H7 (cell line): ENCODE measurements around the gene CCDC39. TPM values are rescaled to one million over a fixed set of nuclear protein-coding genes. Genes with fewer than 3 reads are reported as not detected.
"Not testable (repeated sequence)": the region's sequence is repeated elsewhere in the genome, so short reads cannot be mapped to it uniquely, and the experiment has no call there.

Experiments used
- DNase-seq: peaks from one replicate; pipeline ENCODE4 v3.0.0; 2012
- H3K27me3 ChIP-seq: 2 replicates; pipeline ENCODE4 v1.6.0; 2011; ENCODE audit warnings: mild to moderate bottlenecking, low read length; ENCODE audit not compliant: control insufficient read depth, insufficient read depth
- H3K36me3 ChIP-seq: replicated peaks from 2 replicates; pipeline ENCODE4 v1.5.1; 2011; ENCODE audit warnings: low read length; ENCODE audit not compliant: control insufficient read depth, insufficient read depth
- H3K4me3 ChIP-seq: 2 replicates; pipeline ENCODE4 v1.5.1; 2011; ENCODE audit warnings: low read depth, mild to moderate bottlenecking, control low read depth, low read length, moderate library complexity; ENCODE audit not compliant: insufficient read depth
- total RNA-seq: library from RNA; depleted of rRNA; stranded (reverse); fragments of >200 nt; shearing (Covaris generic); gene quantifications from 2 replicates; pipeline ENCODE4 v1.2.3, GENCODE V29; 2014

CCDC39 gene
- total RNA-seq, 1 experiment from 2014 or later, result 0.07 TPM

DNA sequence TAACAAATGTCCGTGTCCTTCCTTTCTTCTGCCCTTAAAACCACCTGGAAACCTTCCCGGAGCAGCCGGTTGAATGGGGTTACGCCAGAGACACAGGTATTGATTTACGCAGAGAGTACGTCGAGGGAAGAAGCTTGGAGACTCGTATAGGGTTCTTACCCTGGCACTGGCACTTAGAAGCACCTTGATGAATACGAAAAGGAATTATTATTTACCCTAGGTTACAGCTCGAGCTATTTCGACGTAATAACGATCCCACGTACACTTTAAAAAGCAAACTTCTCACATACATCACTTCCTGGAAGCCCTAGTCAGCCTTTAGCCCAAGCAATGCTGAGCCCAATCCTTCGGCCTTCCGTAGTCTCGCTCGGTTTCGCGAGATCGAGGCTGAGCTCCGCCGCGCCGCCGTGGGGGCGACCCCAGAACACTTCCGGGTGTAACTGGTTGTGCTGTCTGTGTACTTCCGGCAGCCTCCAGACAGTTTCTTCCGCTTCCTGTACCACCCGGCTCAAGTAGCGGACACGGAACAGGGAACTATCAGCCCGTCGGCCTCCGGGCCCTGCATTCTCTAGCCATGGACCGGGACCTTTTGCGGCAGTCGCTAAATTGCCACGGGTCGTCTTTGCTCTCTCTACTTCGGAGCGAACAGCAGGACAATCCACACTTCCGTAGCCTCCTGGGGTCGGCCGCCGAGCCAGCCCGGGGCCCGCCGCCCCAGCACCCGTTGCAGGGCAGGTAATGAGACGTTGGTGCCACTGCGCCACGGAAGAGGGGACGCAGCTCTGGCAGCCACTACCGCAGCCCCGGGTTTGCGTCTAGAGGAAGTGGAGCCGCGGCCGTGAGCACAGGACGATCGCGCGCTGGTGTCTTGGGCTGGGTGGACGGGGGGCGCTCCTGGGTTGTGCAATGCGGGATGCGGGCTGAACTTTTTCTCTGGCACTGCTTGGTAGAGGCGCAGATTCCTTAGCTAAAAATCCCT lies 77.3 kb downstream of the CCDC39 start, which contains the start of gene TTC14:
TTC14 (plus strand) TSS at position 476 of the 979 bp plus-strand sequence; CDS start at position 575, 99 bp downstream.
- peaks cover 6% of the 10 kb centered on the region for H3K36me3 ChIP-seq
- DNase-seq, result peak; percentile 82

DNA sequence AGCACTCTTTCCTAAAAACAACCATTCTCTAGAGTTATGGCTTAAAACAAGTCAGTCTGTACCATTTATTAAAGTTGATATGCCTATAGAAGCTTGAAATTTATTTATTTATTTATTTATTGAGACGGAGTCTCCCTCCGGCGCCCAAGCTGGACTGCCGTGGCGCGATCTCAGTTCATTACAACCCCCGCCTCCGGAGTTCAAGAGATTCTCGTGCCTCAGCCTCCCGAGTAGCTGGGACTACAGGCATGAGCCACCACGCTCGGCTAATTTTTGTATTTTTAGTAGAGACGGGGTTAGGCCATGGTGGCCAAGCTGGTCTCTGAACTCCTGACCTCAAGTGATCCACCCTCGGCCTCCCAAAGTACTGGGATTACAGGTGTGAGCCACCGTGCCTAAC lies 78.8 kb downstream of the CCDC39 start:
- Histone ChIP-seq H3K36me3 (peaks cover 2% of the 10 kb centered on the region), H3K27me3 (no peaks in the 10 kb centered on the region; the same call in 1 of the 2 replicates), H3K4me3 (no peak overlapping the region)
- DNase-seq, result no peak

More for the DNA sequence above, 77.3 kb downstream of the CCDC39 start, which contains the start of gene TTC14:
- Histone ChIP-seq H3K4me3 (peak within 1 kb of the TSS; percentile 84), H3K27me3 (no peaks in the 10 kb centered on the region; the same call in 1 of the 2 replicates)

- DNase-seq, result no peak
- no peaks in the 10 kb centered on the region for H3K36me3 ChIP-seq
- H3K27me3 ChIP-seq, result no peaks in the 10 kb centered on the region; the same call in 1 of the 2 replicates
- H3K4me3 ChIP-seq, result no peak overlapping the region
Measured at GRCh38 chr3:180595559-180595935, 83.7 kb downstream of the CCDC39 start.

- no peaks in the 10 kb centered on the region for H3K36me3 ChIP-seq
- peak; percentile 29 for DNase-seq
- H3K27me3 ChIP-seq, result no peaks in the 10 kb centered on the region; the same call in 1 of the 2 replicates
- no peak overlapping the region for H3K4me3 ChIP-seq
Measured at GRCh38 chr3:180594631-180595558, 84.4 kb downstream of the CCDC39 start.

DNA sequence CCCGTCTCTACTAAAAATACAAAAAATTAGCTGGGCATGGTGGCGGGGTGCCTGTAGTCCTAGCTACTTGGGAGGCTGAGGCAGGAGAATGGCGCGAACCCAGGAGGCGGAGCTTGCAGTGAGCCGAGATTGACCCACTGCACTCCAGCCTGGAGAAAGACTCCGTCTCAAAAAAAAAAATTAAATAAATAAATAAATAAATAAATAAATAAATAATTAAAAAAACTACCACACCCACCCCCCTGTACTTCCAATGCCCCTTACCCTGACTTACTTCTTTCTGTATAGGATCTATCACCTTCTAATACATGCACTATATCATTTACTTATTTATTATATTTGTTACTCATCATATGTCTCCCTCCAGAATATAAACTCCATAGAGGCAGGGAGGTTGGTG lies 85.7 kb downstream of the CCDC39 start:
- H3K4me3 ChIP-seq, DNase-seq, H3K36me3 ChIP-seq, H3K27me3 ChIP-seq: not testable (repeated sequence)

DNA sequence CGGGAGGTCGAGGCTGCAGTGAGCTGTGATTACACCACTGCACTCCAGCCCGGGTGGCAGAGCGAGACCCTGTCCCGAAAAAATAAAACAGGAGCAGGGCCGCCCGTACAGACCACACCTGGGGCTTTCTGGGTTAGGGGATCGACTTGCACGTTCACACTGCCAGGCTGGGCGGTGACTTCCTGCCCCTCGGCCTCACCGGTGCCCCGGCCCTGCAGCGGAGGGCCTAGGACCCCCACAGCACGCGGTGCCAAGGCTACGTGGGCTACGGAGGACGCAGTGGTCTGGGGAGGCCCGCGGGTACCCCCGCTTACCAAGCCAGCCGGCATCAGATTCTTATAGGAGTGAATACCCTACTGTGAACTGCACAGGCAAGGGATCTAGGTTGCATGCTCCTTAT lies 88.9 kb downstream of the CCDC39 start:
- Histone ChIP-seq H3K4me3 (no peak overlapping the region), H3K27me3 (no peaks in the 10 kb centered on the region), H3K36me3 (no peaks in the 10 kb centered on the region)
- DNase-seq, result no peak

- DNase-seq, result no peak
- no peaks in the 10 kb centered on the region for H3K36me3 ChIP-seq
- no peak overlapping the region for H3K4me3 ChIP-seq
- no peaks in the 10 kb centered on the region for H3K27me3 ChIP-seq
Measured at GRCh38 chr3:180580934-180581333, 98.4 kb downstream of the CCDC39 start.

GRCh38 chr3:180575571-180575970 lies 103.7 kb downstream of the CCDC39 start:
- Histone ChIP-seq H3K27me3 (no peaks in the 10 kb centered on the region), H3K4me3 (no peak overlapping the region), H3K36me3 (no peaks in the 10 kb centered on the region)
- no peak for DNase-seq

- DNase-seq, result no peak
- Histone ChIP-seq H3K27me3 (no peaks in the 10 kb centered on the region), H3K36me3 (no peaks in the 10 kb centered on the region), H3K4me3 (no peak overlapping the region)
Measured at GRCh38 chr3:180571831-180572598, 107.3 kb downstream of the CCDC39 start.

GRCh38 chr3:180570238-180570637 lies 109.1 kb downstream of the CCDC39 start:
- Histone ChIP-seq H3K27me3 (no peaks in the 10 kb centered on the region), H3K4me3 (no peak overlapping the region), H3K36me3 (no peaks in the 10 kb centered on the region)
- no peak for DNase-seq

DNA sequence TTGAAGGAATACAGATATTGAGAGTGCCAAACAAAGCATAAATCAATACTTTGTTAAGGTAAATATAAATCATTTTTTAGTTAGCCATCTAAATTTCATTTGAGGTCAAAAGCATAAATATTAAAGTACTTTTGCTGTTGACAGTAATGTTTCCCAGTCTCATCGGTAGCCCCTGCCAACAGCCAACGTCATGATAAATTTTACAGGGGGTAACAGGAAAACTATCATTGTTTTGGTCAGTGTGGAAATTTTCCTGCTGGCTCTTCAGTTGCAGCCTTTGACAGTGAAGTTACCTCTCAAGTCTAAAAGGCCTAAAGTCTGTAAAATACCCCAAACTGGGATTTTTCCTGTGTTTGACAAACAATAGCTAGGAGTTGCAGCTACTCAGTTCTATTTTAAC lies 114.6 kb downstream of the CCDC39 start:
- Histone ChIP-seq H3K27me3 (no peaks in the 10 kb centered on the region), H3K36me3 (no peaks in the 10 kb centered on the region), H3K4me3 (no peak overlapping the region)
- no peak for DNase-seq
